Gastrocnemius medialis (tissue), 4 donors: ENCODE results near the gene GALNT13.

Experiments used
- POLR2A ChIP-seq, 2 donors: fragments of 450-650 bp; IDR thresholded peaks; one replicate each; pipeline ENCODE4 v1.6.1; 2017; ENCODE audit warnings: antibody characterized with exemption in 2 of 2, mild to moderate bottlenecking in 2 of 2, moderate library complexity in 2 of 2
- TF ChIP-seq, protein P1 (sequence below), 5 experiments: fragments of 450-650 bp in 3 of 5; fragments of 200-600 bp in 2 of 5; sonication (generic) in 2 of 5; IDR thresholded peaks in 4 of 5; conservative IDR thresholded peaks in 1 of 5; 1 replicate in 4 of 5; 2 replicates in 1 of 5; pipeline ENCODE4 v1.5.1; 2016 to 2019; ENCODE audit warnings: antibody characterized with exemption in 5 of 5, mild to moderate bottlenecking in 3 of 5, moderate library complexity in 3 of 5

DNA sequence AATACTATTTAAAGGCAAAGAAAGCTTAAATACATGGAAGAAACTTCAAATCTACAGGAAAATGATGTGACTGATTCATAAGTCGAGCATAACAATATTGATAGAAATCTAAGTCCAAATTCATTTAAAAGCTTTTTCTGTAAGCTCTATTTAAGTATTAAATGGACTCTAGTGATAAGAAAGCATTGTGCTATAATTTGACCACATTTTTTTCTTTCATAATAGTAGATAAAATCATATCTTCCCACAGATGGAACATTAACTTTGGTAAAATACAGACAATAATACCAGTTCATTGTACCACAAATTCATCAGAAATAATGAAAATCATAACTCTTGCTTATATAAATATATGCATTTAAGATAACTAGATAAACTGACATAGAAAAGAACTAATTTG, 366.5 kb downstream of the GALNT13 start:
- TF ChIP-seq POLR2A (IDR thresholded peaks at IDR 0.05): no peak
- TF ChIP-seq, protein P1, sequence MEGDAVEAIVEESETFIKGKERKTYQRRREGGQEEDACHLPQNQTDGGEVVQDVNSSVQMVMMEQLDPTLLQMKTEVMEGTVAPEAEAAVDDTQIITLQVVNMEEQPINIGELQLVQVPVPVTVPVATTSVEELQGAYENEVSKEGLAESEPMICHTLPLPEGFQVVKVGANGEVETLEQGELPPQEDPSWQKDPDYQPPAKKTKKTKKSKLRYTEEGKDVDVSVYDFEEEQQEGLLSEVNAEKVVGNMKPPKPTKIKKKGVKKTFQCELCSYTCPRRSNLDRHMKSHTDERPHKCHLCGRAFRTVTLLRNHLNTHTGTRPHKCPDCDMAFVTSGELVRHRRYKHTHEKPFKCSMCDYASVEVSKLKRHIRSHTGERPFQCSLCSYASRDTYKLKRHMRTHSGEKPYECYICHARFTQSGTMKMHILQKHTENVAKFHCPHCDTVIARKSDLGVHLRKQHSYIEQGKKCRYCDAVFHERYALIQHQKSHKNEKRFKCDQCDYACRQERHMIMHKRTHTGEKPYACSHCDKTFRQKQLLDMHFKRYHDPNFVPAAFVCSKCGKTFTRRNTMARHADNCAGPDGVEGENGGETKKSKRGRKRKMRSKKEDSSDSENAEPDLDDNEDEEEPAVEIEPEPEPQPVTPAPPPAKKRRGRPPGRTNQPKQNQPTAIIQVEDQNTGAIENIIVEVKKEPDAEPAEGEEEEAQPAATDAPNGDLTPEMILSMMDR (IDR thresholded peaks at IDR 0.05 in 4 of 5, conservative IDR thresholded peaks at IDR 0.05 in 1 of 5): no peak
